Measurements from ENCODE around the gene LAMA3.

GRCh38 chr18:23902396-23902795, 213.1 kb downstream of the LAMA3 start:
- TF ChIP-seq CTCF (IDR thresholded peaks at IDR 0.05), result no peak
- TF ChIP-seq POLR2A (IDR thresholded peaks at IDR 0.05), result no peak
- no peak for TF ChIP-seq EP300 (IDR thresholded peaks at IDR 0.05)

Measured in tibial nerve (tissue), 4 donors.